Neural progenitor cell (in vitro differentiated cells): ENCODE measurements around the gene ACOX3.

Source experiments
- EZH2phosphoT487 ChIP-seq: fragments of 200-600 bp; sonication (generic); IDR thresholded peaks from 2 replicates; pipeline ENCODE4 v1.6.1; 2017; ENCODE audit warnings: antibody characterized with exemption
- TF ChIP-seq, protein P1 (sequence below): fragments of 200-600 bp; sonication (generic); IDR thresholded peaks from 2 replicates; pipeline ENCODE4 v1.5.1; 2017; ENCODE audit warnings: antibody characterized with exemption, mild to moderate bottlenecking

DNA sequence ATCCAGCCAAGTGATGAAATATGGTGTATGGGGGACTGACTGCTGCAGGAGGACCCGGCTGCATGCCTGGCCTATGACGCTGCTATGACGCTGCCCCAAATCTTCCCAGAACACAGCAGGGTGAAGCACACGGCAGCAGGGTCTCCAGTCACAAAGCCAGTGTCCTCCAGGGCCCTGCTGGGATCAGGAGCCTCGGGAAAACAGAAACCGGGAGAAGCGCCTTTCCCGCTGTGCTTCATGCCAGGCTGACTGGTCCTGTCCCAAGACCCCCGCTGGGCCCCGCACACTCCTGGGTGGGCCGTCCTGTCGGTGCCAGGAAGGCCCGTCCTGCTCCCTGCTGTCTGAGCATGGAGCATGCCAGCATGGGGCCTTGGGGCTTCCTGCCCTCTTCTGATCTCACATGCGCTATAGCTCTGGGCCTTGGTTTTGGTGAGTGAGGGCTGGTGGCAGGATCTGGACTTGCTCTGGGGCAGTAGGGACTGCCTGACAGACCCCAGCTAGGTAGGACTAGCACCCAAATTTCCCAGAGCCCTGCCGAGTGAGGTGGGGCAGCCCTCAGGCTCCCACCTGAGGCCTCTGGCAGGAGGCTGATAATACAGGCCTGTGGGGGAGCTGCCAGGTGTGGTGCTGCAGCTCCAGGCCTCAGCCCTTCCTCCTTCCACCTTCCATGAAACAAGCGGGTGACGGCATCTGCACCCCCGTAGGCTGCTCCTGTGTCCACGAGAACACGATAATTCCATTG lies 64.0 kb downstream of the ACOX3 start:
- TF ChIP-seq, protein P1, sequence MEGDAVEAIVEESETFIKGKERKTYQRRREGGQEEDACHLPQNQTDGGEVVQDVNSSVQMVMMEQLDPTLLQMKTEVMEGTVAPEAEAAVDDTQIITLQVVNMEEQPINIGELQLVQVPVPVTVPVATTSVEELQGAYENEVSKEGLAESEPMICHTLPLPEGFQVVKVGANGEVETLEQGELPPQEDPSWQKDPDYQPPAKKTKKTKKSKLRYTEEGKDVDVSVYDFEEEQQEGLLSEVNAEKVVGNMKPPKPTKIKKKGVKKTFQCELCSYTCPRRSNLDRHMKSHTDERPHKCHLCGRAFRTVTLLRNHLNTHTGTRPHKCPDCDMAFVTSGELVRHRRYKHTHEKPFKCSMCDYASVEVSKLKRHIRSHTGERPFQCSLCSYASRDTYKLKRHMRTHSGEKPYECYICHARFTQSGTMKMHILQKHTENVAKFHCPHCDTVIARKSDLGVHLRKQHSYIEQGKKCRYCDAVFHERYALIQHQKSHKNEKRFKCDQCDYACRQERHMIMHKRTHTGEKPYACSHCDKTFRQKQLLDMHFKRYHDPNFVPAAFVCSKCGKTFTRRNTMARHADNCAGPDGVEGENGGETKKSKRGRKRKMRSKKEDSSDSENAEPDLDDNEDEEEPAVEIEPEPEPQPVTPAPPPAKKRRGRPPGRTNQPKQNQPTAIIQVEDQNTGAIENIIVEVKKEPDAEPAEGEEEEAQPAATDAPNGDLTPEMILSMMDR: no peak
- TF ChIP-seq EZH2phosphoT487: no peak
